Neuronal stem cell (in vitro differentiated cells): ENCODE data around the gene TAS1R3.

Experiments used
- DNase-seq: peaks from one replicate; pipeline ENCODE4 v3.0.0-alpha.2; 2013; ENCODE audit warnings: low spot score
- H2AFZ ChIP-seq: one replicate; pipeline ENCODE4 v1.6.1; 2013; ENCODE audit warnings: mild to moderate bottlenecking, low read length, inconsistent platforms
- H2AK5ac ChIP-seq: 2 replicates; pipeline ENCODE4 v1.6.1; 2013; ENCODE audit warnings: low read depth, mild to moderate bottlenecking, inconsistent platforms, low read length, moderate library complexity, mixed read lengths
- H2BK120ac ChIP-seq: 2 replicates; pipeline ENCODE4 v1.6.1; 2013; ENCODE audit warnings: low read depth, mild to moderate bottlenecking, inconsistent platforms, low read length, moderate library complexity, mixed read lengths
- H2BK12ac ChIP-seq: one replicate; pipeline ENCODE4 v1.6.1; 2013; ENCODE audit warnings: low read length, inconsistent platforms
- H2BK15ac ChIP-seq: 2 replicates; pipeline ENCODE4 v1.6.1; 2013; ENCODE audit warnings: mild to moderate bottlenecking, low read length, inconsistent platforms, mixed read lengths
- H2BK5ac ChIP-seq: one replicate; pipeline ENCODE4 v1.6.1; 2013; ENCODE audit warnings: inconsistent platforms, mild to moderate bottlenecking, low read length, moderate library complexity
- H3K14ac ChIP-seq: one replicate; pipeline ENCODE4 v1.6.1; 2013; ENCODE audit warnings: low read length, inconsistent platforms
- H3K18ac ChIP-seq: 2 replicates; pipeline ENCODE4 v1.6.1; 2013; ENCODE audit warnings: low read length, inconsistent platforms
- H3K23ac ChIP-seq: 2 replicates; pipeline ENCODE4 v1.6.1; 2013; ENCODE audit warnings: low read depth, mild to moderate bottlenecking, mixed read lengths, low read length, inconsistent platforms; ENCODE audit not compliant: poor library complexity
- H3K27ac ChIP-seq: replicated peaks from 3 replicates; pipeline ENCODE4 v1.5.1; 2013; ENCODE audit warnings: low read length, inconsistent platforms
- H3K27me3 ChIP-seq, 3 experiments: 2 replicates each; pipeline ENCODE4 v1.6.1; 2013; ENCODE audit warnings: low read length in 3 of 3, mild to moderate bottlenecking in 2 of 3, inconsistent platforms in 1 of 3, low read depth in 1 of 3, mixed read lengths in 1 of 3, moderate library complexity in 1 of 3; ENCODE audit not compliant: control insufficient read depth in 3 of 3, insufficient read depth in 3 of 3
- H3K36me3 ChIP-seq, 2 donors: replicated peaks in 1 of 2; 2 replicates each; pipeline ENCODE4 v1.6.1; 2013; ENCODE audit warnings: low read length in 2 of 2; ENCODE audit not compliant: control insufficient read depth in 2 of 2, insufficient read depth in 2 of 2
- H3K4ac ChIP-seq: 2 replicates; pipeline ENCODE4 v1.6.1; 2013; ENCODE audit warnings: inconsistent platforms, mild to moderate bottlenecking, low read length, moderate library complexity
- H3K4me1 ChIP-seq, 2 donors: 1 replicate in 1 of 2; 2 replicates in 1 of 2; pipeline ENCODE4 v1.6.1; 2013; ENCODE audit warnings: low read length in 2 of 2, low read depth in 1 of 2; ENCODE audit not compliant: control insufficient read depth in 2 of 2, insufficient read depth in 1 of 2
- H3K4me2 ChIP-seq: one replicate; pipeline ENCODE4 v1.6.1; 2013; ENCODE audit warnings: mild to moderate bottlenecking, low read length, inconsistent platforms; ENCODE audit not compliant: insufficient read depth, poor library complexity, severe bottlenecking
- H3K4me3 ChIP-seq, 2 donors: 2 replicates each; pipeline ENCODE4 v1.5.1; 2013; ENCODE audit warnings: low read length in 2 of 2, mild to moderate bottlenecking in 2 of 2, inconsistent platforms in 1 of 2, moderate library complexity in 1 of 2
- H3K79me1 ChIP-seq: one replicate; pipeline ENCODE4 v1.6.1; 2013; ENCODE audit warnings: low read depth, mild to moderate bottlenecking, inconsistent platforms, low read length, moderate library complexity
- H3K9ac ChIP-seq: one replicate; pipeline ENCODE4 v1.6.1; 2013; ENCODE audit warnings: mild to moderate bottlenecking, low read depth, low read length, inconsistent platforms; ENCODE audit not compliant: poor library complexity
- H3K9me3 ChIP-seq, 2 donors: replicated peaks in 1 of 2; 2 replicates each; pipeline versions ENCODE3 to v1.6.1; 2013; ENCODE audit warnings: low read length in 2 of 2, mild to moderate bottlenecking in 2 of 2, inconsistent platforms in 1 of 2, low read depth in 1 of 2, mixed read lengths in 1 of 2, moderate library complexity in 1 of 2; ENCODE audit not compliant: control insufficient read depth in 2 of 2, insufficient read depth in 1 of 2
- H4K8ac ChIP-seq: one replicate; pipeline ENCODE4 v1.6.1; 2013; ENCODE audit warnings: low read depth, mild to moderate bottlenecking, inconsistent platforms, low read length, moderate library complexity
- H4K91ac ChIP-seq: one replicate; pipeline ENCODE4 v1.6.1; 2013; ENCODE audit warnings: low read length, low read depth, mild to moderate bottlenecking, inconsistent platforms; ENCODE audit not compliant: poor library complexity
- WGBS, 2 donors: extraction: QIAGEN DNeasy Blood & Tissue Kit; methylation state at CpG; one replicate each; pipeline ENCODE4 v1.1.7; 2013; ENCODE audit warnings: missing lambda C conversion rate in 2 of 2, mixed read lengths in 1 of 2; ENCODE audit not compliant: insufficient read length in 2 of 2, insufficient replicate concordance in 1 of 2; ENCODE audit errors: extremely low coverage in 2 of 2; 5-methylcytosine and 5-hydroxymethylcytosine counted together

TAS1R3 gene

DNA sequence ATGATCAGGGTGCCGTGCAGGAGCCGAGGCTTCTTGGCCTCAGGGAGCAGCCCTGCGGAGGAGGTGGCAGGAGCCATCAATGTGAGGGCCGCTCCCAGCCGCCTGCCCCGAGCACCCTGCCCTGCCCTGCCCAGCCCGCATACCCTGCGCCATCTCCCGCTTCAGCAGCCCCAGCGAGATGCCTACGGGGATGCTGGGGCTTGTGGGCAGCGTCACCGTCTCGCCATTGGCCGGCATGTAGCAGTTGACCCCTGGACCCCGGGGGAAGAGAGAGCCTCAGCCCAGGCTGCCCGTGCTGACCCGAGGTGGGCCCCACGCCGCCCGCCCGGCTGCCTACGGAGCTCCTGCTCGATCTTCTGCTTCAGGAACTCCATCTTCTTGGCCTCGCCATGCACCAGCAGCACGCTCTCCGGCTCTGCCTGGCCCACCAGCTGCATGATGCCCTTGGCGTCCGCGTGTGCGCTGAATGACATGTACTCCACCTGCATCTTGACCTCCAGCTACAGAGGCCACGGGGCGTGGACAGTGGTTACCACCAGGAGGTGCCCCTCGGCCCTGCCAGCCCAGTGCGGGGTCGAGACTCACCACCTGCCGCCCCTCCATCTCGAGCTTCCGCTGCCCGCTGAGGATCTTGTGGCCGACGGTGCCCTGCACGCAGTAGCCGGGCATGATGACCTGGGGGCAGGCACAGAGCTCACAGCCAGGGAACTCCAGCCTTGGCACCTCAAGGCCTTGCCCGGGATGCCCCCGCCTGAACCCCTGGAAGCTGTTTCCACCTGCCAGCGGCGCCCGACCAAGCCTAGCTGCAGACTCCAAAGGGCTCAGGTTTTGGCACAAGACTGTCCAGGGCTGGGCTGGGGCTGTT lies 18.4 kb upstream of the TAS1R3 start:
- peaks cover 48 to 79% of the 10 kb centered on the region in 2 donors for H3K36me3 ChIP-seq
- H3K9me3 ChIP-seq, result no peaks in the 10 kb centered on the region
- H4K91ac ChIP-seq, result no peak overlapping the region
- H3K4me3 ChIP-seq, result peak overlapping the region in 1 of 2 donors; percentile 45
- no peak for DNase-seq
- WGBS, 2 donors, result no CpG with 5 or more reads among the region's 49 CpGs
- no peak overlapping the region for H3K27ac ChIP-seq
- H3K27me3 ChIP-seq, result peaks cover 0 to 2% (median 0%) of the 10 kb centered on the region in 3 experiments
- no peak overlapping the region for H2AK5ac ChIP-seq
- no peak overlapping the region for H2BK15ac ChIP-seq
- peaks cover 22% of the 10 kb centered on the region for H3K79me1 ChIP-seq
- peaks cover 8 to 15% of the 10 kb centered on the region in 2 donors for H3K4me1 ChIP-seq
- no peak overlapping the region for H3K18ac ChIP-seq
- H2BK5ac ChIP-seq, result no peak overlapping the region
- H2AFZ ChIP-seq, result no peak overlapping the region
- H3K14ac ChIP-seq, result no peak overlapping the region
- H3K23ac ChIP-seq, result peak overlapping the region; percentile 85
- H3K9ac ChIP-seq, result no peak overlapping the region
- H4K8ac ChIP-seq, result no peak overlapping the region
- H3K4ac ChIP-seq, result no peak overlapping the region
- H3K4me2 ChIP-seq, result no peak overlapping the region
- no peak overlapping the region for H2BK120ac ChIP-seq
- H2BK12ac ChIP-seq, result peak overlapping the region; percentile 30

DNA sequence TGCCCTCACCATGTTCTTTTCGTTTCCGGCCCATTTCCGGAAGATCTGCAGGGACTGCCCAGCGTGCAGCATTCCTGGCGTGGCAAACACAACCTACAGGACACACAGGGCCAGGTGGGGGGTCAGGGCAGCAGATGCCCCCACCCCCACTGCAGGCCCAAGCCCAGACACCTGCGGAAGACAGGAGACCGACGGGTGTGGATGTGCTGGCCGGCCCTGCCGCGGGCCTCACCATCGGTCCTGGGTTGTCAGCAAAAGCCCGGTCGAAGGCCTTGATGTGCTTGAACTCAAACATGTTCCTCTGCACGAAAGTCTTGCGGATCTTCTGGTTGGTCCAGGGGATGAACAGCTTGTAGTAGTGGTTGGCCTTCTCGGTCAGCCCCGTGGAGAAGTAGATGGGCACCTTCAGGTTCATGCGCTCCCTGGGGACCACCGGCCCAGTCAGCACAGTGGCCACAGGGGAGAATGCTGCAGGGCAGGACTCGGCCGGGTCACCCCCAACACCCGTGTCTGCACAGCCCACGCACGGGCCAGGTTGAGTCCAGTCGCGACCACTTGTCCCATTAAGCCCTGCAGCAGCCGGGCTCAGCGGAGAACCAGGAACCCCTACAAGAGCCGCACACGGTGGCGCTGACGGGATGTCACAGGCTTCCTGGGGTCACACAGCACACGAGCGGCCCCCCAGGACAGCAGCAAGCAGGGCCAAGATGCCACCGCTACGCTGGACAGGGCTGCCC lies 17.4 kb upstream of the TAS1R3 start:
- Histone ChIP-seq H3K4me2 (no peak overlapping the region), H4K91ac (no peak overlapping the region), H3K9ac (no peak overlapping the region), H2BK12ac (no peak overlapping the region), H2BK120ac (no peak overlapping the region), H3K18ac (peak overlapping the region; percentile 5), H2AFZ (no peak overlapping the region), H3K79me1 (peaks cover 20% of the 10 kb centered on the region), H2AK5ac (no peak overlapping the region), H3K9me3 (no peaks in the 10 kb centered on the region), H4K8ac (no peak overlapping the region), H2BK5ac (no peak overlapping the region), H3K23ac (peak overlapping the region; percentile 85), H3K36me3 (peaks cover 48 to 89% of the 10 kb centered on the region in 2 donors), H3K14ac (no peak overlapping the region), H3K4me3 (peak overlapping the region in 1 of 2 donors; percentile 45), H3K27ac (no peak overlapping the region), H3K4me1 (peaks cover 8 to 15% of the 10 kb centered on the region in 2 donors), H3K27me3 (peaks cover 0 to 2% (median 0%) of the 10 kb centered on the region in 3 experiments), H2BK15ac (no peak overlapping the region), H3K4ac (no peak overlapping the region)
- no peak for DNase-seq
- no CpG with 5 or more reads among the region's 37 CpGs for WGBS, 2 donors

- no peak overlapping the region for H3K4me2 ChIP-seq
- H2BK12ac ChIP-seq, result no peak overlapping the region
- peak overlapping the region in 1 of 2 donors; percentile 21 for H3K4me3 ChIP-seq
- H3K4ac ChIP-seq, result no peak overlapping the region
- H4K91ac ChIP-seq, result no peak overlapping the region
- no peak overlapping the region for H3K9ac ChIP-seq
- H2BK120ac ChIP-seq, result no peak overlapping the region
- no peak overlapping the region for H3K27ac ChIP-seq
- no peak overlapping the region for H4K8ac ChIP-seq
- peaks cover 5 to 13% of the 10 kb centered on the region in 2 donors for H3K4me1 ChIP-seq
- H3K36me3 ChIP-seq, result peaks cover 52 to 94% of the 10 kb centered on the region in 2 donors
- H3K79me1 ChIP-seq, result peaks cover 20% of the 10 kb centered on the region
- no CpG with 5 or more reads among the region's 15 CpGs for WGBS, 2 donors
- no peak overlapping the region for H2AK5ac ChIP-seq
- no peak overlapping the region for H3K23ac ChIP-seq
- H2BK5ac ChIP-seq, result no peak overlapping the region
- H3K18ac ChIP-seq, result no peak overlapping the region
- no peak overlapping the region for H2BK15ac ChIP-seq
- no peak for DNase-seq
- no peak overlapping the region for H3K14ac ChIP-seq
- H3K27me3 ChIP-seq, result no peaks in the 10 kb centered on the region
- no peaks in the 10 kb centered on the region for H3K9me3 ChIP-seq
- H2AFZ ChIP-seq, result no peak overlapping the region
These were observed 16.9 kb upstream of the TAS1R3 start for GRCh38 chr1:1314237-1314586.
